ENCODE data around the gene NCF2. TPM values are rescaled to one million over a fixed set of nuclear protein-coding genes. Genes with fewer than 3 reads are reported as not detected.

The NCF2 gene
- total RNA-seq, 4 donors from 2014 or later = 0.39 to 5.0 (median 3.4) TPM

GRCh38 chr1:183612407-183612806, 22.1 kb upstream of the NCF2 start:
- Histone ChIP-seq H3K27ac (no peak overlapping the region), H3K4me3 (no peak overlapping the region), H3K4me1 (no peaks in the 10 kb centered on the region), H3K27me3 (no peaks in the 10 kb centered on the region), H3K36me3 (no peaks in the 10 kb centered on the region), H3K9me3 (no peaks in the 10 kb centered on the region)
- ATAC-seq (no peak), DNase-seq (no peak)
- in situ Hi-C loops (cut with MboI; ENCODE audit: low sequenced_read_pairs in 4 of 4) = loop anchor here in 2 of 4 donors (25.0 kb wide), 2 partner anchors 150 to 325 kb away; partner anchors contain the start of gene SMG7 (in 1 of the 2)
- intact Hi-C loops (cut with DNase I; ENCODE audit: low total_unique reads) = no loop called here
- TF ChIP-seq CTCF (IDR thresholded peaks at IDR 0.05 in 4 of 5, conservative IDR thresholded peaks at IDR 0.05 in 1 of 5) = no peak
- TF ChIP-seq POLR2A (IDR thresholded peaks at IDR 0.05) = no peak

GRCh38 chr1:183611021-183611420, 20.8 kb upstream of the NCF2 start:
- TF ChIP-seq POLR2A (IDR thresholded peaks at IDR 0.05) = no peak
- TF ChIP-seq CTCF (IDR thresholded peaks at IDR 0.05 in 4 of 5, conservative IDR thresholded peaks at IDR 0.05 in 1 of 5) = no peak
- H3K36me3 ChIP-seq = no peaks in the 10 kb centered on the region
- no peaks in the 10 kb centered on the region for H3K4me1 ChIP-seq
- H3K9me3 ChIP-seq = no peaks in the 10 kb centered on the region
- no peak overlapping the region for H3K27ac ChIP-seq
- in situ Hi-C loops (cut with MboI; ENCODE audit: low sequenced_read_pairs in 4 of 4) (loop anchor here in 2 of 4 donors (25.0 kb wide), 2 partner anchors 149 to 324 kb away; partner anchors contain the start of gene SMG7 (in 1 of the 2)), intact Hi-C loops (cut with DNase I; ENCODE audit: low total_unique reads) (no loop called here)
- no peak overlapping the region for H3K4me3 ChIP-seq
- H3K27me3 ChIP-seq = no peaks in the 10 kb centered on the region
- ATAC-seq (no peak), DNase-seq (no peak)

- no peak overlapping the region for H3K4me3 ChIP-seq
- H3K27ac ChIP-seq = peak overlapping the region; percentile 42 to 66 (median 52)
- H3K27me3 ChIP-seq = no peaks in the 10 kb centered on the region
- H3K9me3 ChIP-seq = no peaks in the 10 kb centered on the region
- no peak for DNase-seq
- H3K36me3 ChIP-seq = no peaks in the 10 kb centered on the region
- ATAC-seq = peak in 1 of 2 donors; percentile 24
- in situ Hi-C loops (cut with MboI; ENCODE audit: low sequenced_read_pairs in 4 of 4) = loop anchor here in 2 of 4 donors (25.0 kb wide), 2 partner anchors 148 to 323 kb away; partner anchors contain the start of gene SMG7 (in 1 of the 2)
- H3K4me1 ChIP-seq = no peaks in the 10 kb centered on the region
- intact Hi-C loops (cut with DNase I; ENCODE audit: low total_unique reads) = no loop called here
- TF ChIP-seq CTCF (IDR thresholded peaks at IDR 0.05 in 4 of 5, conservative IDR thresholded peaks at IDR 0.05 in 1 of 5) (no peak), POLR2A (IDR thresholded peaks at IDR 0.05) (no peak)
Measured at GRCh38 chr1:183609759-183610452, 19.6 kb upstream of the NCF2 start.

GRCh38 chr1:183609313-183609712, 19.1 kb upstream of the NCF2 start:
- TF ChIP-seq CTCF (IDR thresholded peaks at IDR 0.05 in 4 of 5, conservative IDR thresholded peaks at IDR 0.05 in 1 of 5) (peak in 3 of 5 experiments; percentile 8 to 32 (median 30)), POLR2A (IDR thresholded peaks at IDR 0.05) (no peak)
- Histone ChIP-seq H3K36me3 (no peaks in the 10 kb centered on the region), H3K9me3 (no peaks in the 10 kb centered on the region), H3K4me1 (no peaks in the 10 kb centered on the region), H3K27me3 (no peaks in the 10 kb centered on the region), H3K4me3 (no peak overlapping the region), H3K27ac (peak overlapping the region; percentile 42 to 66 (median 52))
- ATAC-seq (peak in 1 of 2 donors; percentile 47), DNase-seq (peak in 1 of 2 donors; percentile 29)
- intact Hi-C loops (cut with DNase I; ENCODE audit: low total_unique reads) = no loop called here
- in situ Hi-C loops (cut with MboI; ENCODE audit: low sequenced_read_pairs in 4 of 4) = loop anchor here in 2 of 4 donors (25.0 kb wide), 2 partner anchors 147 to 322 kb away; partner anchors contain the start of gene SMG7 (in 1 of the 2)
